MM.1S (cell line): Measurements from ENCODE around the gene ACOT4.

ENCODE experiments used
- DNase-seq: peaks from one replicate; pipeline ENCODE4 v3.0.0-alpha.2; 2015
- H2AFZ ChIP-seq: fragments of 300-600 bp; sonication (generic); 2 replicates; pipeline ENCODE4 v1.6.0; 2016; ENCODE audit warnings: antibody characterized with exemption, low read length
- H3F3A ChIP-seq: fragments of 300-600 bp; sonication (generic); 2 replicates; pipeline ENCODE4 v1.6.1; 2016; ENCODE audit warnings: mild to moderate bottlenecking, antibody characterized with exemption, low read length, moderate library complexity, mixed read lengths; ENCODE audit not compliant: insufficient read depth
- H3K27ac ChIP-seq: fragments of 300-600 bp; sonication (generic); 2 replicates; pipeline ENCODE4 v1.5.1; 2016; ENCODE audit warnings: mild to moderate bottlenecking, low read length
- H3K27me3 ChIP-seq: fragments of 300-600 bp; sonication (generic); replicated peaks from 2 replicates; pipeline ENCODE4 v1.6.0; 2016; ENCODE audit warnings: low read length; ENCODE audit not compliant: insufficient read depth
- H3K36me3 ChIP-seq: fragments of 300-600 bp; sonication (generic); replicated peaks from 2 replicates; pipeline ENCODE4 v1.6.1; 2016; ENCODE audit warnings: mild to moderate bottlenecking, low read length, mixed read lengths; ENCODE audit not compliant: insufficient read depth
- H3K4me1 ChIP-seq: fragments of 300-600 bp; sonication (generic); 2 replicates; pipeline ENCODE4 v1.6.1; 2016; ENCODE audit warnings: low read length, mixed read lengths
- H3K4me2 ChIP-seq: fragments of 300-600 bp; sonication (generic); 2 replicates; pipeline ENCODE4 v1.6.0; 2016; ENCODE audit warnings: low read depth, low read length
- H3K4me3 ChIP-seq: fragments of 300-600 bp; sonication (generic); 2 replicates; pipeline ENCODE4 v1.5.1; 2016; ENCODE audit warnings: low read length, mixed read lengths
- H3K79me2 ChIP-seq: fragments of 300-600 bp; sonication (generic); 2 replicates; pipeline ENCODE4 v1.6.1; 2016; ENCODE audit warnings: mixed run types, low read length, mixed read lengths
- H3K9ac ChIP-seq: fragments of 300-600 bp; sonication (generic); 2 replicates; pipeline ENCODE4 v1.6.1; 2016; ENCODE audit warnings: low read length, mixed read lengths
- H3K9me2 ChIP-seq: fragments of 300-600 bp; sonication (generic); replicated peaks from 2 replicates; pipeline ENCODE4 v1.6.1; 2016; ENCODE audit warnings: mild to moderate bottlenecking, low read length, mixed read lengths; ENCODE audit not compliant: insufficient read depth
- H3K9me3 ChIP-seq: fragments of 300-600 bp; sonication (generic); replicated peaks from 2 replicates; pipeline ENCODE4 v1.6.1; 2016; ENCODE audit warnings: mild to moderate bottlenecking, low read length, mixed read lengths; ENCODE audit not compliant: insufficient read depth
- H4K20me1 ChIP-seq: fragments of 300-600 bp; sonication (generic); 2 replicates; pipeline ENCODE4 v1.6.1; 2016; ENCODE audit warnings: mild to moderate bottlenecking, low read length, moderate library complexity, mixed read lengths; ENCODE audit not compliant: insufficient read depth
- EZH2 ChIP-seq: fragments of 300-600 bp; sonication (generic); optimal IDR thresholded peaks from 2 replicates; pipeline ENCODE3; 2017; ENCODE audit warnings: low read depth, mild to moderate bottlenecking, antibody characterized with exemption, low read length, mixed read lengths
- EZH2phosphoT487 ChIP-seq: fragments of 300-600 bp; sonication (generic); IDR thresholded peaks from 2 replicates; pipeline ENCODE4 v1.6.1; 2018; ENCODE audit warnings: antibody characterized with exemption, low read length
- TF ChIP-seq, protein P1 (sequence below): fragments of 300-600 bp; sonication (generic); IDR thresholded peaks from 2 replicates; pipeline ENCODE4 v1.5.1; 2016; ENCODE audit warnings: antibody characterized with exemption, low read length, mixed read lengths

The ACOT4 gene

DNA sequence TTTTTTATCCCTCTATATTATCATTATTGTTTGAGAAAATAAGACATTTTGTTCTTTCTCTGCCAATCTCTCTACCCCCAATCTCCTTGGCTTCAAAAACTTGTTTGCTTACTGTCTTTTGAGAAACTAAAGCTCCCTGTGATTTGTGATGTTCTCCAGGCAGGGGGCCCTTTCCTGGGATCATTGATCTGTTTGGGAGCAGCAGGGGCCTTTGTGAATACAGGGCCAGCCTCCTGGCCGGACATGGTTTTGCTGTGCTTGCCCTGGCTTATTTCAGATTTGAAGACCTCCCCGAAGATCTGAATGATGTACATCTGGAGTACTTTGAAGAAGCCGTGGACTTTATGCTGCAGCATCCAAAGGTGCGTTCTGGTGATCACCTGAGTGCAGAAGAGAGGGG lies 25.2 kb downstream of the ACOT4 start:
- Histone ChIP-seq H2AFZ (no peak overlapping the region), H3K79me2 (no peaks in the 10 kb centered on the region), H3K27ac (no peak overlapping the region), H3K4me2 (no peak overlapping the region), H3F3A (no peaks in the 10 kb centered on the region), H3K9me2 (no peaks in the 10 kb centered on the region), H3K4me1 (no peaks in the 10 kb centered on the region), H3K9ac (no peak overlapping the region), H3K4me3 (no peak overlapping the region), H4K20me1 (no peaks in the 10 kb centered on the region), H3K36me3 (no peaks in the 10 kb centered on the region), H3K9me3 (no peaks in the 10 kb centered on the region), H3K27me3 (no peaks in the 10 kb centered on the region)
- no peak for TF ChIP-seq EZH2
- TF ChIP-seq, protein P1, sequence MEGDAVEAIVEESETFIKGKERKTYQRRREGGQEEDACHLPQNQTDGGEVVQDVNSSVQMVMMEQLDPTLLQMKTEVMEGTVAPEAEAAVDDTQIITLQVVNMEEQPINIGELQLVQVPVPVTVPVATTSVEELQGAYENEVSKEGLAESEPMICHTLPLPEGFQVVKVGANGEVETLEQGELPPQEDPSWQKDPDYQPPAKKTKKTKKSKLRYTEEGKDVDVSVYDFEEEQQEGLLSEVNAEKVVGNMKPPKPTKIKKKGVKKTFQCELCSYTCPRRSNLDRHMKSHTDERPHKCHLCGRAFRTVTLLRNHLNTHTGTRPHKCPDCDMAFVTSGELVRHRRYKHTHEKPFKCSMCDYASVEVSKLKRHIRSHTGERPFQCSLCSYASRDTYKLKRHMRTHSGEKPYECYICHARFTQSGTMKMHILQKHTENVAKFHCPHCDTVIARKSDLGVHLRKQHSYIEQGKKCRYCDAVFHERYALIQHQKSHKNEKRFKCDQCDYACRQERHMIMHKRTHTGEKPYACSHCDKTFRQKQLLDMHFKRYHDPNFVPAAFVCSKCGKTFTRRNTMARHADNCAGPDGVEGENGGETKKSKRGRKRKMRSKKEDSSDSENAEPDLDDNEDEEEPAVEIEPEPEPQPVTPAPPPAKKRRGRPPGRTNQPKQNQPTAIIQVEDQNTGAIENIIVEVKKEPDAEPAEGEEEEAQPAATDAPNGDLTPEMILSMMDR, result no peak
- TF ChIP-seq EZH2phosphoT487, result no peak
- DNase-seq, result no peak

DNA sequence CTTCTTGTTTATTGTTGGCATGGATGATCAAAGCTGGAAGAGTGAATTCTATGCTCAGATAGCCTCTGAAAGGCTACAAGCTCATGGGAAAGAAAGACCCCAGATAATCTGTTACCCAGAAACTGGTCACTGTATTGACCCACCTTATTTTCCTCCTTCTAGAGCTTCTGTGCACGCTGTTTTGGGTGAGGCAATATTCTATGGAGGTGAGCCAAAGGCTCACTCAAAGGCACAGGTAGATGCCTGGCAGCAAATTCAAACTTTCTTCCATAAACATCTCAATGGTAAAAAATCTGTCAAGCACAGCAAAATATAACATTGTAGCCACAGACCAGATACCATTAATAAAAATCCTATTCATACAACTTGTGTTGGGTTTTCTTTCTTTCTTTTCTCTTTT lies 27.9 kb downstream of the ACOT4 start:
- no peak overlapping the region for H3K27ac ChIP-seq
- TF ChIP-seq, protein P1, result no peak
- TF ChIP-seq EZH2phosphoT487, result no peak
- no peak for TF ChIP-seq EZH2
- no peak overlapping the region for H2AFZ ChIP-seq
- H4K20me1 ChIP-seq, result no peaks in the 10 kb centered on the region
- no peaks in the 10 kb centered on the region for H3K9me2 ChIP-seq
- H3K9me3 ChIP-seq, result no peaks in the 10 kb centered on the region
- no peaks in the 10 kb centered on the region for H3K79me2 ChIP-seq
- H3K9ac ChIP-seq, result no peak overlapping the region
- no peaks in the 10 kb centered on the region for H3K4me1 ChIP-seq
- no peaks in the 10 kb centered on the region for H3K36me3 ChIP-seq
- no peaks in the 10 kb centered on the region for H3F3A ChIP-seq
- no peak overlapping the region for H3K4me3 ChIP-seq
- H3K27me3 ChIP-seq, result no peaks in the 10 kb centered on the region
- H3K4me2 ChIP-seq, result no peak overlapping the region
- DNase-seq, result no peak

DNA sequence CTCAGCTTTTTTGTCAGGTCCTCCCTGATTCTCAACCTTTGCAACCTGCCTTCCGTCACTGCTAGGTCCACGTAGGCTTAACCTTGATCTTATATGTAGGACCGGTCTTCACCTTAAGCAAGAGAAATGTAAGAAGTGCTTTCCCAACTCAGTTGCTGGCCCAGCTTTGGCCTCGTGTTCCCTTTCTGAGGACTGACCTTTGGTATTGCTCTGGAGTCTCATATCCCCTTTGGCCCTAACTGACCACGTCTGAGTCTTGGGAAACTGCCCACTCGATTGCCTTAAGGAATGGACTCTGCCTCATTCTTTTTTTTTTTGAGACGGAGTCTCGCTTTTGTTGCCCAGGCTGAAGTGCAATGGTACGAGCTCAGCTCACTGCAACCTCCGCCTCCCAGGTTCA lies 28.6 kb downstream of the ACOT4 start:
- no peak for DNase-seq
- Histone ChIP-seq H3K4me2 (no peak overlapping the region), H3K9ac (no peak overlapping the region)

More for the DNA sequence above, 28.6 kb downstream of the ACOT4 start:
- Histone ChIP-seq H3K9me2 (no peaks in the 10 kb centered on the region), H3K79me2 (no peaks in the 10 kb centered on the region), H4K20me1 (no peaks in the 10 kb centered on the region), H3K9me3 (no peaks in the 10 kb centered on the region), H3K27ac (no peak overlapping the region), H3F3A (no peaks in the 10 kb centered on the region), H2AFZ (no peak overlapping the region), H3K27me3 (no peaks in the 10 kb centered on the region), H3K4me3 (no peak overlapping the region), H3K36me3 (no peaks in the 10 kb centered on the region), H3K4me1 (no peaks in the 10 kb centered on the region)
- TF ChIP-seq EZH2phosphoT487 (no peak), EZH2 (no peak)
- TF ChIP-seq, protein P1, result no peak
